Suppressor macrophage treated with lipopolysaccharide for 1 hour (primary cell): ENCODE measurements around the gene ARSK.

Experiments used
- DNase-seq, 3 donors: peaks; one replicate each; pipeline ENCODE4 v3.0.0-alpha.2; 2020 to 2022

Gene ARSK

GRCh38 chr5:95649842-95650620 lies 95.1 kb downstream of the ARSK start:
- no peak for DNase-seq

- DNase-seq = no peak
These were observed 97.9 kb downstream of the ARSK start for GRCh38 chr5:95652849-95653248.

DNA sequence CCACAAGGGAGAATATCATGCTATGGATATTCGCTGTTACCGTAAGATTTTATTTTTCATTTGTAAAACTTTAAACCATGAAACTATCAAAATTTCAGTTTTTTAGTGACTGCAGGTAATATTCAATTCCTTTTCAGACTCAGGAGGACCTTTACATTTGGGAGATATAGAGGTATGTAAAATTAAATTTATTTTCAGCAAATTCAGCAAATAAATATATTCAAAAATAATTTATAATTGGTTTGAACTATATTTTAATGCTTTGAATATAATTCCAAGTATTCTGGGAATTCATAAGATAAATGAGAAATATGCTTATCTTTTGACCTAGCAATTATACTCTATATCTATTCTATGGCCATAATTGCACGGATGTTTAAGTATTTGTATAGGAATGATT lies 99.3 kb downstream of the ARSK start:
- DNase-seq = no peak
